HEK293 (cell line): ENCODE results near the gene NNT.
"Not testable (repeated sequence)": the region's sequence is repeated elsewhere in the genome, so short reads cannot be mapped to it uniquely, and the experiment has no call there.

Experiments used
- CTCF ChIA-PET: fragments of 350-600 bp; formaldehyde crosslinking; extraction: SDS; loops from one replicate; lab custom pipeline; 2021; ENCODE audit warnings: antibody characterized with exemption; lab: Yijun Ruan, JAX
- POLR2A ChIA-PET: fragments of 300-600 bp; formaldehyde crosslinking; extraction: SDS; loops from one replicate; lab custom pipeline; 2020; ENCODE audit warnings: antibody characterized with exemption, inconsistent platforms; lab: Yijun Ruan, JAX
- H3K27ac ChIP-seq: fragments of 200-500 bp; sonication (Bioruptor generic); 2 replicates; pipeline ENCODE4 v1.5.1; 2014; ENCODE audit warnings: low read depth, low read length, control low read depth, inconsistent platforms; ENCODE audit errors: extremely low read depth
- H3K36me3 ChIP-seq, 2 experiments: fragments of 200-500 bp in 1 of 2; sonication (Bioruptor generic) in 1 of 2; 1 replicate in 1 of 2; 2 replicates in 1 of 2; pipeline ENCODE4 v1.5.1; 2014 to 2017; ENCODE audit warnings: inconsistent platforms in 2 of 2, low read length in 2 of 2; ENCODE audit not compliant: control insufficient read depth in 2 of 2, insufficient read depth in 1 of 2
- H3K4me1 ChIP-seq: fragments of 200-500 bp; sonication (Bioruptor generic); 2 replicates; pipeline ENCODE4 v1.5.1; 2014; ENCODE audit warnings: mild to moderate bottlenecking, low read length, inconsistent platforms; ENCODE audit not compliant: control insufficient read depth, insufficient read depth
- H3K4me3 ChIP-seq: 2 replicates; pipeline ENCODE4 v1.5.1; 2011; ENCODE audit warnings: low read depth, mild to moderate bottlenecking, control low read depth, low read length, moderate library complexity
- H3K9me3 ChIP-seq: fragments of 200-500 bp; sonication (Bioruptor generic); 2 replicates; pipeline ENCODE4 v1.5.1; 2014; ENCODE audit warnings: low read depth, low read length, inconsistent platforms; ENCODE audit not compliant: control insufficient read depth, insufficient read depth
- CTCF ChIP-seq: fragments of 450-650 bp; formaldehyde crosslinking; IDR thresholded peaks from 2 replicates; pipeline ENCODE4 v1.5.1; 2016; ENCODE audit warnings: missing biosample characterization, missing genetic modification characterization
- KLF9 ChIP-seq: fragments of 450-650 bp; formaldehyde crosslinking; IDR thresholded peaks from 2 replicates; pipeline ENCODE4 v1.5.1; 2016; ENCODE audit warnings: missing biosample characterization, missing genetic modification characterization, low read depth
- RBAK ChIP-seq: fragments of 450-650 bp; formaldehyde crosslinking; IDR thresholded peaks from 2 replicates; pipeline ENCODE4 v1.5.1; 2016; ENCODE audit warnings: missing biosample characterization, missing genetic modification characterization
- SCRT2 ChIP-seq: fragments of 450-650 bp; formaldehyde crosslinking; IDR thresholded peaks from 2 replicates; pipeline ENCODE4 v1.5.1; 2016; ENCODE audit warnings: missing biosample characterization, missing genetic modification characterization
- SP7 ChIP-seq: fragments of 450-650 bp; formaldehyde crosslinking; IDR thresholded peaks from 2 replicates; pipeline ENCODE4 v1.5.1; 2016; ENCODE audit warnings: missing biosample characterization, missing genetic modification characterization
- ZBTB1 ChIP-seq: fragments of 450-650 bp; formaldehyde crosslinking; IDR thresholded peaks from 2 replicates; pipeline ENCODE4 v1.5.1; 2016; ENCODE audit warnings: missing biosample characterization, missing genetic modification characterization
- ZEB2 ChIP-seq: fragments of 450-650 bp; formaldehyde crosslinking; IDR thresholded peaks from 2 replicates; pipeline ENCODE4 v1.5.1; 2016; ENCODE audit warnings: missing biosample characterization, missing genetic modification characterization
- ZNF157 ChIP-seq: fragments of 450-650 bp; formaldehyde crosslinking; IDR thresholded peaks from 2 replicates; pipeline ENCODE4 v1.5.1; 2016; ENCODE audit warnings: missing biosample characterization, missing genetic modification characterization
- ZNF169 ChIP-seq: fragments of 450-650 bp; formaldehyde crosslinking; IDR thresholded peaks from 2 replicates; pipeline ENCODE4 v1.5.1; 2016; ENCODE audit warnings: missing biosample characterization, missing genetic modification characterization
- ZNF184 ChIP-seq: fragments of 450-650 bp; IDR thresholded peaks from 2 replicates; pipeline ENCODE4 v1.5.1; 2018; ENCODE audit warnings: missing biosample characterization, mild to moderate bottlenecking, missing genetic modification characterization
- ZNF26 ChIP-seq: fragments of 450-650 bp; formaldehyde crosslinking; IDR thresholded peaks from 2 replicates; pipeline ENCODE4 v1.5.1; 2016; ENCODE audit warnings: missing biosample characterization, missing genetic modification characterization
- ZNF266 ChIP-seq: fragments of 450-650 bp; formaldehyde crosslinking; IDR thresholded peaks from 2 replicates; pipeline ENCODE4 v1.5.1; 2016; ENCODE audit warnings: missing biosample characterization, missing genetic modification characterization, low read depth
- ZNF280D ChIP-seq: fragments of 450-650 bp; formaldehyde crosslinking; IDR thresholded peaks from 2 replicates; pipeline ENCODE4 v1.5.1; 2016; ENCODE audit warnings: missing biosample characterization, missing genetic modification characterization
- ZNF324 ChIP-seq: fragments of 450-650 bp; formaldehyde crosslinking; IDR thresholded peaks from 2 replicates; pipeline ENCODE4 v1.5.1; 2016; ENCODE audit warnings: missing biosample characterization, missing genetic modification characterization
- ZNF335 ChIP-seq: fragments of 450-650 bp; formaldehyde crosslinking; conservative IDR thresholded peaks from 2 replicates; pipeline ENCODE4 v1.5.1; 2016; ENCODE audit warnings: missing biosample characterization, missing genetic modification characterization
- ZNF366 ChIP-seq: fragments of 450-650 bp; formaldehyde crosslinking; conservative IDR thresholded peaks from 2 replicates; pipeline ENCODE4 v1.5.1; 2016; ENCODE audit warnings: missing biosample characterization, missing genetic modification characterization
- ZNF416 ChIP-seq: fragments of 450-650 bp; formaldehyde crosslinking; IDR thresholded peaks from 2 replicates; pipeline ENCODE4 v1.5.1; 2016; ENCODE audit warnings: missing biosample characterization, missing genetic modification characterization
- ZNF433 ChIP-seq: fragments of 450-650 bp; formaldehyde crosslinking; IDR thresholded peaks from 2 replicates; pipeline ENCODE4 v1.5.1; 2016; ENCODE audit warnings: missing biosample characterization, missing genetic modification characterization, low read depth
- ZNF544 ChIP-seq: fragments of 450-650 bp; formaldehyde crosslinking; IDR thresholded peaks from 2 replicates; pipeline ENCODE4 v1.5.0; 2017; ENCODE audit warnings: missing biosample characterization, missing genetic modification characterization
- ZNF558 ChIP-seq: fragments of 450-650 bp; formaldehyde crosslinking; IDR thresholded peaks from 2 replicates; pipeline ENCODE4 v1.5.1; 2016; ENCODE audit warnings: missing biosample characterization, missing genetic modification characterization
- ZNF571 ChIP-seq: fragments of 450-650 bp; formaldehyde crosslinking; IDR thresholded peaks from 2 replicates; pipeline ENCODE4 v1.5.0; 2017; ENCODE audit warnings: missing biosample characterization, missing genetic modification characterization
- ZNF776 ChIP-seq: fragments of 450-650 bp; formaldehyde crosslinking; IDR thresholded peaks from 2 replicates; pipeline ENCODE4 v1.5.0; 2017; ENCODE audit warnings: missing biosample characterization, missing genetic modification characterization, borderline replicate concordance
- ZSCAN30 ChIP-seq: fragments of 450-650 bp; IDR thresholded peaks from 2 replicates; pipeline ENCODE4 v1.5.1; 2018; ENCODE audit warnings: missing biosample characterization, mild to moderate bottlenecking, missing genetic modification characterization, moderate library complexity
- TF ChIP-seq, protein P1 (sequence below): fragments of 450-650 bp; IDR thresholded peaks from 2 replicates; pipeline ENCODE4 v1.5.1; 2018; ENCODE audit warnings: missing biosample characterization, mild to moderate bottlenecking, missing genetic modification characterization
- TF ChIP-seq, protein P2 (sequence below): fragments of 450-650 bp; formaldehyde crosslinking; IDR thresholded peaks from 2 replicates; pipeline ENCODE4 v1.5.1; 2017; ENCODE audit warnings: missing biosample characterization, missing genetic modification characterization

NNT gene

DNA sequence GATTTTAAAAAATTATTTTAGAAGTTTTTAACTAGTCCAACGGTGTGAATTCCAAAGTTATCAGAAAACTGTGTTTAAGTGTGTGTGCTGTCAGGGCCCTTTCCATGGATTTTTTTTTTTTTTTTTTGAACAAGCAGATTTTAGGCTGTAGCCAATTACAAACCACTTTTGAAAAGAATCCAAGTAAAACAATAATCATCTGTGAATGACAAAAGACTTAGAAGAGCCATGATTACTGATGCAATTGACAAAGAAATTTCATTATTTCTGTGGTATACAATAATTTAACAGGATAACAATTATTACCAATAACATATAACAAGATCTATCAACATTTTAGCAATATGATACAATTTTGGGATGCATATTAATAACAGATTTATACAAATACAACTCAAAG lies 29.9 kb upstream of the NNT start (continued):
- TF ChIP-seq, protein P1, sequence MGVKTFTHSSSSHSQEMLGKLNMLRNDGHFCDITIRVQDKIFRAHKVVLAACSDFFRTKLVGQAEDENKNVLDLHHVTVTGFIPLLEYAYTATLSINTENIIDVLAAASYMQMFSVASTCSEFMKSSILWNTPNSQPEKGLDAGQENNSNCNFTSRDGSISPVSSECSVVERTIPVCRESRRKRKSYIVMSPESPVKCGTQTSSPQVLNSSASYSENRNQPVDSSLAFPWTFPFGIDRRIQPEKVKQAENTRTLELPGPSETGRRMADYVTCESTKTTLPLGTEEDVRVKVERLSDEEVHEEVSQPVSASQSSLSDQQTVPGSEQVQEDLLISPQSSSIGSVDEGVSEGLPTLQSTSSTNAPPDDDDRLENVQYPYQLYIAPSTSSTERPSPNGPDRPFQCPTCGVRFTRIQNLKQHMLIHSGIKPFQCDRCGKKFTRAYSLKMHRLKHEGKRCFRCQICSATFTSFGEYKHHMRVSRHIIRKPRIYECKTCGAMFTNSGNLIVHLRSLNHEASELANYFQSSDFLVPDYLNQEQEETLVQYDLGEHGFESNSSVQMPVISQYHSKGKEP (tag by site-specific recombination) = 0 out of 2 replicates have a peak, but pooled peaks have one; percentile 15
- TF ChIP-seq ZNF416 (tag by site-specific recombination) = no peak
- TF ChIP-seq SP7 (tag by site-specific recombination) = 0 out of 2 replicates have a peak, but pooled peaks have one; percentile 26
- peak; percentile 66 for TF ChIP-seq ZEB2
- peak; percentile 44; the same call in 1 of the 2 replicates for TF ChIP-seq ZNF558 (tag by site-specific recombination)
- TF ChIP-seq ZNF157 (tag by site-specific recombination) = no peak
- TF ChIP-seq ZNF324 = peak; percentile 61
- TF ChIP-seq ZNF366 = no peak
- TF ChIP-seq ZBTB1 = no peak
- TF ChIP-seq ZNF571 (tag by site-specific recombination) = no peak
- TF ChIP-seq, all 188 proteins: peak for 15

DNA sequence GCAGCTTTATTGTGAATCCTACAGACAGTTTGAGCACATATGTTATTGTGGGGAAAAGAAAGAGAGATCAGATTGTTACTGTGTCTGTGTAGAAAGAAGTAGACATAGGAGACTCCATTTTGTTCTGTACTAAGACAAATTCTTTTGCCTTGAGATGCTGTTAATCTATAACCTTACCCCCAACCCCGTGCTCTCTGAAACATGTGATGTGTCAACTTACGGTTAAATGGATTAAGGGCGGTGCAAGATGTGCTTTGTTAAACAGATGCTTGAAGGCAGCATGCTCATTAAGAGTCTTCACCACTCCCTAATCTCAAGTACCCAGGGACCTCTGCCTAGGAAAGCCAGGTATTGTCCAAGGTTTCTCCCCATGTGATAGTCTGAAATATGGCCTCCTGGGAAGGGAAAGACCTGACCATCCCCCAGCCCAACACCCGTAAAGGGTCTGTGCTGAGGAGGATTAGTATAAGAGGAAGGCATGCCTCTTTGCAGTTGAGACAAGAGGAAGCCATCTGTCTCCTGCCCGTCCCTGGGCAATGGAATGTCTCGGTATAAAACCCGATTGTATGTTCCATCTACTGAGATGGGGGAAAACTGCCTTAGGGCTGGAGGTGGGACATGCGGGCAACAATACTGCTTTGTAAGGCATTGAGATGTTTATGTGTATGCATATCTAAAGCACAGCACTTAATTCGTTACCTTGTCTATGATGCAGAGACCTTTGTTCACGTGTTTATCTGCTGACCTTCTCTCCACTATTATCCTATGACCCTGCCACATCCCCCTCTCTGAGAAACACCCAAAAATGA lies 22.4 kb upstream of the NNT start:
- ChIA-PET POLR2A (interaction anchor here (0.7 kb wide), 1 partner anchor 21 kb away, joined by 8 read pairs; no protein-coding TSS in a partner anchor), CTCF (interaction anchor here (0.6 kb wide), 2 partner anchors 25 to 1938 kb away, joined by 3 read pairs; no protein-coding TSS in a partner anchor)
- H3K9me3 ChIP-seq, H3K36me3 ChIP-seq, H3K4me1 ChIP-seq, H3K4me3 ChIP-seq, H3K27ac ChIP-seq: not testable (repeated sequence)

- ChIA-PET CTCF (no interaction called here), POLR2A (no interaction called here)
- Histone ChIP-seq H3K4me3 (no peak overlapping the region), H3K27ac (no peak overlapping the region), H3K4me1 (no peaks in the 10 kb centered on the region), H3K36me3 (peaks cover 0 to 5% of the 10 kb centered on the region in 2 experiments; a peak in 1 of 3 replicates), H3K9me3 (no peaks in the 10 kb centered on the region)
- no peak for TF ChIP-seq ZNF544 (tag by site-specific recombination)
- no peak for TF ChIP-seq KLF9
- TF ChIP-seq ZNF266 (tag by site-specific recombination) = no peak
- no peak for TF ChIP-seq ZSCAN30 (tag by site-specific recombination)
- TF ChIP-seq ZNF26 (tag by site-specific recombination) = no peak
- no peak for TF ChIP-seq ZNF776 (tag by site-specific recombination)
- TF ChIP-seq ZNF335 (tag by site-specific recombination) = no peak
- TF ChIP-seq ZNF184 (tag by site-specific recombination) = no peak
- no peak for TF ChIP-seq CTCF (tag by site-specific recombination)
- TF ChIP-seq ZNF433 (tag by site-specific recombination) = no peak
- no peak for TF ChIP-seq SCRT2
- no peak for TF ChIP-seq ZNF280D
- no peak for TF ChIP-seq ZNF324
- TF ChIP-seq, protein P2, sequence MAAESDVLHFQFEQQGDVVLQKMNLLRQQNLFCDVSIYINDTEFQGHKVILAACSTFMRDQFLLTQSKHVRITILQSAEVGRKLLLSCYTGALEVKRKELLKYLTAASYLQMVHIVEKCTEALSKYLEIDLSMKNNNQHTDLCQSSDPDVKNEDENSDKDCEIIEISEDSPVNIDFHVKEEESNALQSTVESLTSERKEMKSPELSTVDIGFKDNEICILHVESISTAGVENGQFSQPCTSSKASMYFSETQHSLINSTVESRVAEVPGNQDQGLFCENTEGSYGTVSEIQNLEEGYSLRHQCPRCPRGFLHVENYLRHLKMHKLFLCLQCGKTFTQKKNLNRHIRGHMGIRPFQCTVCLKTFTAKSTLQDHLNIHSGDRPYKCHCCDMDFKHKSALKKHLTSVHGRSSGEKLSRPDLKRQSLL = no peak
- no peak for TF ChIP-seq ZNF169 (tag by site-specific recombination)
- TF ChIP-seq RBAK (tag by site-specific recombination) = no peak
Observed at GRCh38 chr5:43581398-43581797, 21.6 kb upstream of the NNT start.
